ENCODE data around the gene SRMS. TPM values are rescaled to one million over a fixed set of nuclear protein-coding genes. Genes with fewer than 3 reads are reported as not detected.
"Not testable (repeated sequence)": the region's sequence is repeated elsewhere in the genome, so short reads cannot be mapped to it uniquely, and the experiment has no call there.

The SRMS gene
- total and polyA plus RNA-seq, 2 donors (not counting 3 experiments of a cell fraction or from before 2014, with no cell fraction given): not detected

DNA sequence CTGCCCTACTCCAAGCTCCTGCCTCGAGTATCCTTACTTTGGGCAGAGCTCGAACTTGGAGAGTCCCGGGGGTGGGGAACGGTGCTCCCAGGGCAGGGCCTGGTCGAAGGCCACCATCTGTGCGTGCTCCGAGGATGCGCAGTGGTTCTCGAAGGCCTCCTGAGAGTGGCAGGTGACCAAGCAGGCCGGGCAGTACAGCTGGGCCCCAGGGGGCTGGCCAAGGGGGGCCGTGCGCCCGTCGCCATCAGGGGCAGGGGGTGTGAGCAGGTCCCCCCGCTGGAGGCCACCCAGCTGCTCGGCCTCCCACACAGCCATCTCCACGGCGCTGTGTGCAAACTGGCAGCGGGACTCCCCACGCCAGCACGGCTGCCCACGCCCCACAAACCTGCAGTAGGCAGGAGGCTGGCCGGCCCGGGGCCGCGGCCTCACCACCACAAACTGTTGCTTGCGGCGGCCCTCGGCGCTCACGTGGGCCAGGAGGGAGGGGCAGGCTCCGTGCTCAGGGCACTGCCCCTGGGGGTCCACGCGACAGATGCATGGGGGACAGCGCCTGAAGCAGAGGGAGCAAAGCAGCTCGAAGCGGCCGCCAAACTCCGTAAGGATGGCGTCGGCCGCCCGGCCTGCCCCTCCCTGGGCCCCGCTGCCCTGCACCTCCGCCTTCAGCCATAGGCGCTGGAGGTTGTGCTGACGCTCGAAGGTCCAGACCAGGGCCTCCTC, 24.7 kb upstream of the SRMS start:
- CTCF ChIA-PET: no interaction called here
- dilution Hi-C loops (cut with MboI; ENCODE audit: extremely low pct_ligation_motif_present, low sequenced_read_pairs): no loop called here
- POLR2A ChIA-PET: no interaction called here

DNA sequence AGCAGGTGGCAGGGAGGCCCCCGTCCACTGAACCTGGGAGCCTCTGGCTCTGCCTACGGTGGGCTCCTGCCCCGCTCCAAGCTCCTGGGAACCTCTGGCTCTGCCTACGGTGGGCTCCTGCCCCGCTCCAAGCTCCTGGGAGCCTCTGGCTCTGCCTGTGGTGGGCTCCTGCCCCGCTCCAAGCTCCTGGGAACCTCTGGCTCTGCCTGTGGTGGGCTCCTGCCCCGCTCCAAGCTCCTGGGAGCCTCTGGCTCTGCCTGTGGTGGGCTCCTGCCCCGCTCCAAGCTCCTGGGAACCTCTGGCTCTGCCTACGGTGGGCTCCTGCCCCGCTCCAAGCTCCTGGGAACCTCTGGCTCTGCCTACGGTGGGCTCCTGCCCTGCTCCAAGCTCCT, 23.5 kb upstream of the SRMS start:
- H3K4me2 ChIP-seq (ENCODE audit: insufficient read depth, low read length); BruUV-seq (replicated peaks); H3K27me3 ChIP-seq (ENCODE audit: control insufficient read depth in 2 of 2, insufficient read depth in 2 of 2, low read length in 2 of 2); H3K9ac ChIP-seq (replicated peaks; ENCODE audit: extremely low read depth, insufficient read depth, low read length); FAIRE-seq; H3K4me3 ChIP-seq (replicated peaks in 1 of 3; ENCODE audit: insufficient read depth in 1 of 3, low read depth in 1 of 3, low read length in 3 of 3); H3K36me3 ChIP-seq (ENCODE audit: control insufficient read depth in 2 of 2, extremely low read depth in 1 of 2, insufficient read depth in 2 of 2, low read length in 2 of 2); H3K9me1 ChIP-seq (replicated peaks; ENCODE audit: control insufficient read depth, extremely low read depth, insufficient read depth, low read length); H4K20me1 ChIP-seq (replicated peaks; ENCODE audit: control insufficient read depth, extremely low read depth, insufficient read depth, low read length); H3K79me2 ChIP-seq (ENCODE audit: control insufficient read depth, insufficient read depth, low read length); H2AFZ ChIP-seq (ENCODE audit: low read depth, low read length); POLR2A ChIA-PET; H3K4me1 ChIP-seq (ENCODE audit: control insufficient read depth, extremely low read depth, insufficient read depth, low read length); CTCF ChIA-PET; DNase-seq (ENCODE audit: low read depth, low spot score); dilution Hi-C loops (cut with MboI; ENCODE audit: extremely low pct_ligation_motif_present, low sequenced_read_pairs); H3K9me3 ChIP-seq (replicated peaks; ENCODE audit: control insufficient read depth, insufficient read depth, low read length); H3K27ac ChIP-seq (ENCODE audit: insufficient read depth, low read depth, low read length): not testable (repeated sequence)
- intact Hi-C loops (cut with micrococcal nuclease): loop anchor here (5.0 kb wide), 1 partner anchor 56 kb away; the partner anchor contains the start of gene GMEB2

More for the DNA sequence above, 24.7 kb upstream of the SRMS start:
- Histone ChIP-seq H3K4me1 (ENCODE audit: control insufficient read depth, extremely low read depth, insufficient read depth, low read length) (peaks cover 10% of the 10 kb centered on the region), H2AFZ (ENCODE audit: low read depth, low read length) (no peak overlapping the region), H3K79me2 (ENCODE audit: control insufficient read depth, insufficient read depth, low read length) (peaks cover 5% of the 10 kb centered on the region), H3K9me1 (replicated peaks; ENCODE audit: control insufficient read depth, extremely low read depth, insufficient read depth, low read length) (no peaks in the 10 kb centered on the region), H3K27me3 (ENCODE audit: control insufficient read depth in 2 of 2, insufficient read depth in 2 of 2, low read length in 2 of 2) (no peaks in the 10 kb centered on the region), H3K4me3 (replicated peaks in 1 of 3; ENCODE audit: insufficient read depth in 1 of 3, low read depth in 1 of 3, low read length in 3 of 3) (no peak overlapping the region), H3K9ac (replicated peaks; ENCODE audit: extremely low read depth, insufficient read depth, low read length) (no peak overlapping the region), H3K9me3 (replicated peaks; ENCODE audit: control insufficient read depth, insufficient read depth, low read length) (no peaks in the 10 kb centered on the region), H3K4me2 (ENCODE audit: insufficient read depth, low read length) (no peak overlapping the region), H3K36me3 (ENCODE audit: control insufficient read depth in 2 of 2, extremely low read depth in 1 of 2, insufficient read depth in 2 of 2, low read length in 2 of 2) (no peaks in the 10 kb centered on the region), H4K20me1 (replicated peaks; ENCODE audit: control insufficient read depth, extremely low read depth, insufficient read depth, low read length) (no peaks in the 10 kb centered on the region), H3K27ac (ENCODE audit: insufficient read depth, low read depth, low read length) (no peak overlapping the region)
- DNase-seq (ENCODE audit: low read depth, low spot score) (no peak), FAIRE-seq (no peak)
- intact Hi-C loops (cut with micrococcal nuclease): loop anchor here (5.0 kb wide), 1 partner anchor 55 kb away; the partner anchor contains the start of gene GMEB2
- BruUV-seq (replicated peaks): no TSS peak
- no peak for TF ChIP-seq FOS (IDR thresholded peaks at IDR 0.05; ENCODE audit: borderline replicate concordance, insufficient read depth, low read length)
- TF ChIP-seq, protein P1, sequence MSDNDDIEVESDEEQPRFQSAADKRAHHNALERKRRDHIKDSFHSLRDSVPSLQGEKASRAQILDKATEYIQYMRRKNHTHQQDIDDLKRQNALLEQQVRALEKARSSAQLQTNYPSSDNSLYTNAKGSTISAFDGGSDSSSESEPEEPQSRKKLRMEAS (IDR thresholded peaks at IDR 0.05; ENCODE audit: insufficient read depth, insufficient read length): no peak
- TF ChIP-seq EZH2 (IDR thresholded peaks at IDR 0.05; ENCODE audit: borderline replicate concordance, low read depth, low read length, severe bottlenecking): no peak
- TF ChIP-seq POLR2A (IDR thresholded peaks at IDR 0.05; ENCODE audit: low read depth, low read length): no peak
- no peak for TF ChIP-seq POLR2AphosphoS5 (IDR thresholded peaks at IDR 0.05; ENCODE audit: insufficient read depth, low read depth, low read length)
- TF ChIP-seq JUN (IDR thresholded peaks at IDR 0.05; ENCODE audit: borderline replicate concordance, insufficient read depth, insufficient read length, low read depth): no peak
- TF ChIP-seq, protein P2, sequence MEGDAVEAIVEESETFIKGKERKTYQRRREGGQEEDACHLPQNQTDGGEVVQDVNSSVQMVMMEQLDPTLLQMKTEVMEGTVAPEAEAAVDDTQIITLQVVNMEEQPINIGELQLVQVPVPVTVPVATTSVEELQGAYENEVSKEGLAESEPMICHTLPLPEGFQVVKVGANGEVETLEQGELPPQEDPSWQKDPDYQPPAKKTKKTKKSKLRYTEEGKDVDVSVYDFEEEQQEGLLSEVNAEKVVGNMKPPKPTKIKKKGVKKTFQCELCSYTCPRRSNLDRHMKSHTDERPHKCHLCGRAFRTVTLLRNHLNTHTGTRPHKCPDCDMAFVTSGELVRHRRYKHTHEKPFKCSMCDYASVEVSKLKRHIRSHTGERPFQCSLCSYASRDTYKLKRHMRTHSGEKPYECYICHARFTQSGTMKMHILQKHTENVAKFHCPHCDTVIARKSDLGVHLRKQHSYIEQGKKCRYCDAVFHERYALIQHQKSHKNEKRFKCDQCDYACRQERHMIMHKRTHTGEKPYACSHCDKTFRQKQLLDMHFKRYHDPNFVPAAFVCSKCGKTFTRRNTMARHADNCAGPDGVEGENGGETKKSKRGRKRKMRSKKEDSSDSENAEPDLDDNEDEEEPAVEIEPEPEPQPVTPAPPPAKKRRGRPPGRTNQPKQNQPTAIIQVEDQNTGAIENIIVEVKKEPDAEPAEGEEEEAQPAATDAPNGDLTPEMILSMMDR (IDR thresholded peaks at IDR 0.05; ENCODE audit: extremely low read depth in 1 of 2, insufficient read depth in 1 of 2, low read depth in 1 of 2, low read length in 2 of 2): no peak
- no peak for TF ChIP-seq MYC (IDR thresholded peaks at IDR 0.05; ENCODE audit: low read depth, low read length)
- no peak for TF ChIP-seq GATA2 (IDR thresholded peaks at IDR 0.05; ENCODE audit: insufficient read depth, insufficient read length, low read depth, low read length)

Data from endothelial cell of umbilical vein (primary cell).